Breast epithelium (tissue), 4 donors: ENCODE results near the gene SEC63. TPM values are rescaled to one million over a fixed set of nuclear protein-coding genes. Genes with fewer than 3 reads are reported as not detected.

Experiments
- DNase-seq, 2 donors: peaks; one replicate each; pipeline ENCODE4 v3.0.0-alpha.2; 2019; ENCODE audit warnings: low spot score in 2 of 2
- H3K27ac ChIP-seq, 2 donors: fragments of 200-600 bp; sonication (generic) in 1 of 2; one replicate each; pipeline ENCODE4 v1.5.1; 2016 to 2019; ENCODE audit warnings: mild to moderate bottlenecking in 1 of 2
- H3K27me3 ChIP-seq, 2 donors: fragments of 200-600 bp; sonication (generic) in 1 of 2; one replicate each; pipeline versions ENCODE4 v1.5.1 to v1.6.0; 2017 to 2019; ENCODE audit warnings: control low read depth in 1 of 2, mild to moderate bottlenecking in 1 of 2
- H3K36me3 ChIP-seq: fragments of 200-600 bp; one replicate; pipeline ENCODE4 v1.5.1; 2019
- H3K4me1 ChIP-seq, 2 donors: fragments of 200-600 bp; sonication (generic); one replicate each; pipeline ENCODE4 v1.5.1; 2016 to 2019; ENCODE audit warnings: control low read depth in 1 of 2
- H3K4me3 ChIP-seq, 3 donors: fragments of 200-600 bp; sonication (generic); 1 replicate in 2 of 3; 2 replicates in 1 of 3; pipeline ENCODE4 v1.5.1; 2016 to 2019; ENCODE audit warnings: mild to moderate bottlenecking in 3 of 3, moderate library complexity in 2 of 3
- H3K9me3 ChIP-seq, 2 donors: fragments of 200-600 bp; sonication (generic) in 1 of 2; one replicate each; pipeline ENCODE4 v1.5.1; 2016 to 2019; ENCODE audit warnings: control low read depth in 1 of 2
- CTCF ChIP-seq, 3 donors: fragments of 450-650 bp; IDR thresholded peaks; one replicate each; pipeline ENCODE4 v1.5.1; 2016 to 2017; ENCODE audit warnings: antibody characterized with exemption in 3 of 3, mild to moderate bottlenecking in 3 of 3, moderate library complexity in 3 of 3
- POLR2A ChIP-seq: fragments of 450-650 bp; IDR thresholded peaks from one replicate; pipeline ENCODE4 v1.6.1; 2016; ENCODE audit warnings: antibody characterized with exemption, mild to moderate bottlenecking, moderate library complexity
- POLR2AphosphoS5 ChIP-seq, 3 donors: sonication (generic); formaldehyde crosslinking; IDR thresholded peaks; one replicate each; pipeline ENCODE4 v1.6.1; 2017; ENCODE audit warnings: antibody characterized with exemption in 3 of 3
- intact Hi-C: fragments of 100-400 bp; cut with DNase I; formaldehyde crosslinking; loops from one replicate; pipeline ENCODE4 v1.15.1; 2023; ENCODE audit warnings: low total_unique reads
- total RNA-seq, 3 donors: library from RNA; depleted of rRNA; stranded (reverse); fragments of >200 nt; gene quantifications; one replicate each; pipeline ENCODE4 v1.1.0, GENCODE V29; 2016

Gene SEC63
- total RNA-seq, 3 donors from 2014 or later = 48.8 to 60.0 (median 58.7) TPM

- H3K4me1 ChIP-seq = no peaks in the 10 kb centered on the region
- H3K36me3 ChIP-seq = no peaks in the 10 kb centered on the region
- H3K27ac ChIP-seq = no peak overlapping the region
- no peaks in the 10 kb centered on the region for H3K9me3 ChIP-seq
- no peak overlapping the region for H3K4me3 ChIP-seq
- no peaks in the 10 kb centered on the region for H3K27me3 ChIP-seq
- intact Hi-C loops = no loop called here
- TF ChIP-seq POLR2A = no peak
- DNase-seq = no peak
Measured at GRCh38 chr6:107989166-107990094, 31.4 kb upstream of the SEC63 start.

- Histone ChIP-seq H3K27ac (no peak overlapping the region), H3K4me3 (no peak overlapping the region), H3K9me3 (no peaks in the 10 kb centered on the region), H3K4me1 (no peaks in the 10 kb centered on the region), H3K36me3 (no peaks in the 10 kb centered on the region), H3K27me3 (no peaks in the 10 kb centered on the region)
- no peak for DNase-seq
- intact Hi-C loops = no loop called here
- TF ChIP-seq CTCF (IDR thresholded peaks at IDR 0.05) = no peak
- no peak for TF ChIP-seq POLR2A
- TF ChIP-seq POLR2AphosphoS5 (IDR thresholded peaks at IDR 0.05) = no peak
Measured at GRCh38 chr6:107988570-107988969, 30.6 kb upstream of the SEC63 start.

GRCh38 chr6:107987805-107988204 lies 29.8 kb upstream of the SEC63 start:
- TF ChIP-seq POLR2AphosphoS5 (IDR thresholded peaks at IDR 0.05) (no peak), CTCF (IDR thresholded peaks at IDR 0.05) (no peak), POLR2A (no peak)
- DNase-seq = no peak
- no peaks in the 10 kb centered on the region for H3K9me3 ChIP-seq
- no peaks in the 10 kb centered on the region for H3K36me3 ChIP-seq
- intact Hi-C loops = no loop called here
- no peak overlapping the region for H3K4me3 ChIP-seq
- no peaks in the 10 kb centered on the region for H3K4me1 ChIP-seq
- H3K27ac ChIP-seq = no peak overlapping the region
- H3K27me3 ChIP-seq = no peaks in the 10 kb centered on the region

GRCh38 chr6:107985701-107986100 lies 27.7 kb upstream of the SEC63 start:
- no peak overlapping the region for H3K27ac ChIP-seq
- no peak for TF ChIP-seq POLR2AphosphoS5 (IDR thresholded peaks at IDR 0.05)
- no peak for TF ChIP-seq POLR2A
- TF ChIP-seq CTCF (IDR thresholded peaks at IDR 0.05) = no peak
- H3K4me3 ChIP-seq = peak overlapping the region in 2 of 3 donors; percentile 10 to 37
- no peaks in the 10 kb centered on the region for H3K36me3 ChIP-seq
- intact Hi-C loops = no loop called here
- no peaks in the 10 kb centered on the region for H3K27me3 ChIP-seq
- H3K4me1 ChIP-seq = no peaks in the 10 kb centered on the region
- no peak for DNase-seq
- H3K9me3 ChIP-seq = no peaks in the 10 kb centered on the region

GRCh38 chr6:107983811-107984210 lies 25.8 kb upstream of the SEC63 start:
- no peaks in the 10 kb centered on the region for H3K9me3 ChIP-seq
- H3K27ac ChIP-seq = no peak overlapping the region
- no peak for DNase-seq
- no peak overlapping the region for H3K4me3 ChIP-seq
- no peaks in the 10 kb centered on the region for H3K4me1 ChIP-seq
- H3K27me3 ChIP-seq = no peaks in the 10 kb centered on the region
- TF ChIP-seq CTCF (IDR thresholded peaks at IDR 0.05) (no peak), POLR2AphosphoS5 (IDR thresholded peaks at IDR 0.05) (no peak), POLR2A (no peak)
- intact Hi-C loops = no loop called here
- H3K36me3 ChIP-seq = no peaks in the 10 kb centered on the region
